ENCODE results near the gene LAMC3.

LAMC3 gene

DNA sequence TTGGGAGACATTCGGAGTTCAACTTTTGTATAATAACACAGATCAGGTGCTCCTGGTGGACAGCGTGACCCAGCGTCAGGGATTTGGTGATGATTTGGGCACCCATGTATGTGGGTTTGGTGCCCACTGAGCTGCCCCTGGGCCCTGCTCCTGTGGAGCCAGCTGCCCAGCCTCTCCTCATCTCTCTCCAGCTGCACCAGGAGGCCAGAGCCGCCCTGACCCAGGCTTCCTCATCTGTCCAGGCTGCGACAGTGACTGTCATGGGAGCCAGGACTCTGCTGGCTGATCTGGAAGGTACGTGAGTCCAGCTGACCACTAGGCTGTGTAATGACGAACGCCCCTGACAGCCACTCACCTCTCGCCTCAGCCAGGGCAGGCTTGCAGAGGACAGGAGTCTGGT is 72.9 kb downstream of the LAMC3 start:
- FAIRE-seq (no peak), DNase-seq (ENCODE audit: insufficient read length, low spot score) (no peak)
- no peak for TF ChIP-seq POLR2A (IDR thresholded peaks at IDR 0.05; ENCODE audit: low read depth, low read length)

DNA sequence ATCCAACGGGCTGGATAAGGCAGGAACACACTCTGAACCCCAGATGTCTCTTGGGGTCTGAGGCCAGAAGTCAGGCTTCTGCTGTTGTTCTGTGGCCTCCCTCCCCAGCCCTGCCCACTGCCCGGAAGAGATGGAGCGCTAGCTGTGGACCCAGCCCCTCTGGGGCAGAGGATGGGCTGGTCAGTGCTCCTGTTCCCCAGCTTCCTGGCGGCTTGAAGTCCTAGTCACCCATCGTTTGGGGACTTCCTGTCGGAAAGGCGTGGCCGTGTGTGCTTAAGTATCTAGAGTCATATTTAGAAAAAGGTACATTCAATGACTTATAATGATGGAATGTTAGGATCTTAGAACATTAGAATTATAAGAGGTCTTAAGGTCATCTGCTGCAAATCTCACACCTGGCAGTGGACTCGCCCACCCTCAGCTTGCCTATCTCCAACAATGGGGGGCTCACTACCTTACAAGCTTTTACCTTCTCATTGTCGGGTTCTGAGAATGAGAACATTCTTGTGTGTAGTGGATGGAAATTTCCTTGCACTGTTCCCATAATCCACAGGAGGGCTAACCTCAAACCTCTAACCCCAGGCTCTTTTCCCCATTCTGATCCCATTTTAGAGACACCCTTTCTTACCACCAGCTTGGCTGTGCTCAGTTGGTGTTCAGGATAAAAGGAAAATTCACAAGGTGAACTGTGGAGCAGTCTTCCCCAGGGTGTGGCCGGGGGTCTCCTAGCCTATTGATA is 74.0 kb downstream of the LAMC3 start:
- DNase-seq (ENCODE audit: insufficient read length, low spot score) = no peak
- no peak for FAIRE-seq
- no peak for TF ChIP-seq POLR2A (IDR thresholded peaks at IDR 0.05; ENCODE audit: low read depth, low read length)

DNA sequence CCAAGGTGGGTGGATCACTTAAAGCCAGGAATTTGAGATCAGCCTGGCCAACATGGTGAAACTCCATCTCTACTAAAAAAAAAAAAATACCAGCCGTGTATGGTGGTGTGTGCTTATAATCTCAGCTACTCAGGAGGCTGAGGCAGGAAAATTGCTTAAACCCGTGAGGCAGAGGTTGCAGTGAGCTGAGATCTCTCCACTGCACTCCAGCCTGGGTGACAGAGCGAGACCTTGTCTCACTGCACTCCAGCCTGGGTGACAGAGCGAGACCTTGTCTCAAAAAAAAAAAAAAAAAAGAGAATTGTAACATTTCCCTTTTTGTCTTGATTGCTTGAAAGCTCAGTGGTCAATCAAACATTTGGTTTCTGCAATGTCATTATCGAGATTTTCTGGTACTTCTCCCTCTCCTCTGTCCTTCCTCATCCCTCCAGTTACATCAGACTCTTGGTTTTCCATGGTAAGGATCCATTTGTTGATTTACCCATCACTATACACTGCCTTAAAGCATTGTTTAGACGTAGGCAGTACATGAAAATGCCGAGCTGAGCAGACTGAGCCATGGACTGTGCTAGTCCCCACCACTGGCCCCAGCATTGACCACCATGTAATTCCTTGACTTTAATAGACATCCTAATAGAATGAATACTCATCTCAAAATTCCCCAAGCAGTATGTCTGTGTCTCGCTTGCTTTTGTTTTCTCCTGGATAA is 75.8 kb downstream of the LAMC3 start:
- DNase-seq (ENCODE audit: insufficient read length, low spot score) (no peak), FAIRE-seq (no peak)
- TF ChIP-seq POLR2A (IDR thresholded peaks at IDR 0.05; ENCODE audit: low read depth, low read length) = no peak

DNA sequence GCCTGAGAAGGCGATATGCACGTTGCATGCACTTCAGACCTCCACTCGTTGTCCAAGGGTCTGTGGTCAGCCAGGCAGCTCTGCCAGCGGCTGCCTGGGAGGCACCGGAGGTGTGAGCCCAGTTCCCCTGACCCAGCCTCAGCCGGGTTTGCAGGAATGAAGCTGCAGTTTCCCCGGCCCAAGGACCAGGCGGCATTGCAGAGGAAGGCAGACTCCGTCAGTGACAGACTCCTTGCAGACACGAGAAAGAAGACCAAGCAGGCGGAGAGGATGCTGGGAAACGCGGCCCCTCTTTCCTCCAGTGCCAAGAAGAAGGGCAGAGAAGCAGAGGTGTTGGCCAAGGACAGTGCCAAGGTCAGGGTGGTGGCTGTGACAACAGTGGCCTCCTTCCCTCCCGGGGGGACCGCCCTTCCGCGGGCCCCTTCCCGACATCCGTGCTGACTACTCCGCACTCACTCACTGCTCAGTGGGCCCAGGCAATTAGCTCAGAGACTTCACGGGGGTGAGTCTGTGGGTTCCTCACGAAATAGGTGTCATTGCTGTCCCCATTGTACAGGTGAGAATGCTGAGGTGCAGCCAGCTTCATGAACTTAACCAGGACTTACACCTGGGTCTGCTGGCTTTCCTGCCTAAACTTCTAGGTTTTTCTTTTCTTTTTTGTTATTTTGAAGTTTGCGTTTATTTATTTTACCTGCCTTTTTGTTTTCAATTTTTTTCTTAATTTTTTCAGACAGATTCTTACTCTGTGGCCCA is 76.6 kb downstream of the LAMC3 start:
- no peak for TF ChIP-seq POLR2A (IDR thresholded peaks at IDR 0.05; ENCODE audit: low read depth, low read length)
- no peak for DNase-seq (ENCODE audit: insufficient read length, low spot score)
- no peak for FAIRE-seq

DNA sequence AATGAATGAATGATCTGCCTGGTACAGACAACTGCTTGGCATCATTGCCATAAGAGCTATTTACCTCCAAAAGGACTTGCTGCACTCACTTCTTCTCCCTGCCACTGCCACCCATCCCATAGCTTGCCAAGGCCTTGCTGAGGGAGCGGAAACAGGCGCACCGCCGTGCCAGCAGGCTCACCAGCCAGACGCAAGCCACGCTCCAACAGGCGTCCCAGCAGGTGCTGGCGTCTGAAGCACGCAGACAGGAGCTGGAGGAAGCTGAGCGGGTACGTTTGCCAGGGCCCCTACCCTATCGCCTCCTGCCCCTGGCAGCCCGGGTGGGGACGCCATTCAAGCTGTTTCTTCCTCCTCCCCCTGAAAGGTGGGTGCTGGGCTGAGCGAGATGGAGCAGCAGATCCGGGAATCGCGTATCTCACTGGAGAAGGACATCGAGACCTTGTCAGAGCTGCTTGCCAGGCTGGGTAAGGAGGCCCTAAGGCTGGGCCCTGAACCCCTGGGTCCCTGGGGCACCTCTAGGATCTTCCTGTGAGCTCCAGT is 78.5 kb downstream of the LAMC3 start:
- DNase-seq (ENCODE audit: insufficient read length, low spot score) (no peak), FAIRE-seq (no peak)
- TF ChIP-seq POLR2A (IDR thresholded peaks at IDR 0.05; ENCODE audit: low read depth, low read length) = no peak

DNA sequence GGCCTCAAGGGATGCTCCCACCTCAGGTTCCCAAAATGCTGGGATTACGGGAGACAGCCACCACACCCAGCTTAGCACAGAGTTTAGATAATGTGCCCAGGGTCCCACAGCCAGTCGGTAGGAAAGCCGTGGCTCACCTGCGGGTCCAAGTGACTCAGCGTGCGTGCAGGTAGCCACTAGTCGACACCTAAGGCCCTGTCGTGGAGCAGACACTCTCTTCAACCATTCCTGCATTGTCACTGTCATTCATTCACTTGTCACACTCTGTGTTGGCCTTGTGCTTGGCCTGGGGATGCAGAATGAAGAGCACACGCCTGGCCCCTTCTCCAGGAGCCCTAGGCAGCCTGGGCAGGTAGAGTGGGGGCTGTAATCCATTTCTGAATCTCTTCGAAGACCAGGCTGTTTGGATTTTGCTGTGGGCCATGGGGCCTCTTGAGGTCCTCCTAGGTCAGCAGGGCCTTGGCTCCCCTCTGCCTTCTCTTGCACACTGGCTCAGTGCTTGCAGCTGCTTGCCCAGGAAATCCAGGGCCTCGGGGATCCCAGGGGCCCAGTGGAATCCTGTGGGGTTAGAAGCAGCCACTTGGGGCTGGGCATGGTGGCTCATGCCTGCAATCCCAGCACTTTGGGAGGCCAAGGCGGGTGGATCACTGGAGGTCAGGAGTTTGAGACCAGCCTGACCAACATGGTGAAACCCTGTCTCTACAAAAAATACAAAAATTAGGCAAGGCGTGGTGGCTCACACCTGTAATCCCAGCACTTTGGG is 81.2 kb downstream of the LAMC3 start:
- FAIRE-seq (no peak), DNase-seq (ENCODE audit: insufficient read length, low spot score) (no peak)
- TF ChIP-seq POLR2A (IDR thresholded peaks at IDR 0.05; ENCODE audit: low read depth, low read length) = no peak

DNA sequence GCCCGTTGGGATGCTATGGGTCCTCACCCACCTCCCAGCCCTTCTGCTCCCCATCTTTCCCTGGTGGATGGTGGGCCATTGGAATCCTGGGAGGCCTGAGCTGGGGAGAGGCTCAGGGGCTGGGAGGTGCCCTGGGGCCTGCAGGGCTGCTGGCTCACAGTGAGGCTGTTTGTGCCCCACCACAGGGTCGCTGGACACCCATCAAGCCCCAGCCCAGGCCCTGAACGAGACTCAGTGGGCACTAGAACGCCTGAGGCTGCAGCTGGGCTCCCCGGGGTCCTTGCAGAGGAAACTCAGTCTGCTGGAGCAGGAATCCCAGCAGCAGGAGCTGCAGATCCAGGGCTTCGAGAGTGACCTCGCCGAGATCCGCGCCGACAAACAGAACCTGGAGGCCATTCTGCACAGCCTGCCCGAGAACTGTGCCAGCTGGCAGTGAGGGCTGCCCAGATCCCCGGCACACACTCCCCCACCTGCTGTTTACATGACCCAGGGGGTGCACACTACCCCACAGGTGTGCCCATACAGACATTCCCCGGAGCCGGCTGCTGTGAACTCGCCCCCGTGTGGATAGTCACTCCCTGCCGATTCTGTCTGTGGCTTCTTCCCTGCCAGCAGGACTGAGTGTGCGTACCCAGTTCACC is 82.5 kb downstream of the LAMC3 start:
- DNase-seq (ENCODE audit: insufficient read length, low spot score) (no peak), FAIRE-seq (no peak)
- TF ChIP-seq POLR2A (IDR thresholded peaks at IDR 0.05; ENCODE audit: low read depth, low read length) = no peak

DNA sequence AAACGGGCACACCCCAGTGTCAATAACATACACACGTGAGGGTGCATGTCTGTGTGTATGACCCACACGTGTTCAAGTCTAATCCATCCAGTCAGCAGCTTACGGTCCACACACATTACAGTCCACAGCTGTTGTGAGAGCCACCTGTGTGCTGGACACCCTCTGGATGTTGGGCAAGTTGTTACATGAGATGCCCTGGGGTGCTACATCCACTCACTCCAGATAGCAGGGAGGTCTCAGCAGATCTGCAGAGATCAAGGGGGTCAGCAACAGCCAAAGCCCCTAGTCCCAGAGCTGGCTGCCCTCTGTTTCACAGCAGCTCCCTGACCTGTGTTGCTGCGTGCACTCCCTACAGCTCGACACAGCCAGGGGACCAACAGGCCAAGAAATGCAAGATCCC is 83.1 kb downstream of the LAMC3 start:
- DNase-seq (ENCODE audit: insufficient read length, low spot score) (no peak), FAIRE-seq (no peak)
- no peak for TF ChIP-seq POLR2A (IDR thresholded peaks at IDR 0.05; ENCODE audit: low read depth, low read length)

DNA sequence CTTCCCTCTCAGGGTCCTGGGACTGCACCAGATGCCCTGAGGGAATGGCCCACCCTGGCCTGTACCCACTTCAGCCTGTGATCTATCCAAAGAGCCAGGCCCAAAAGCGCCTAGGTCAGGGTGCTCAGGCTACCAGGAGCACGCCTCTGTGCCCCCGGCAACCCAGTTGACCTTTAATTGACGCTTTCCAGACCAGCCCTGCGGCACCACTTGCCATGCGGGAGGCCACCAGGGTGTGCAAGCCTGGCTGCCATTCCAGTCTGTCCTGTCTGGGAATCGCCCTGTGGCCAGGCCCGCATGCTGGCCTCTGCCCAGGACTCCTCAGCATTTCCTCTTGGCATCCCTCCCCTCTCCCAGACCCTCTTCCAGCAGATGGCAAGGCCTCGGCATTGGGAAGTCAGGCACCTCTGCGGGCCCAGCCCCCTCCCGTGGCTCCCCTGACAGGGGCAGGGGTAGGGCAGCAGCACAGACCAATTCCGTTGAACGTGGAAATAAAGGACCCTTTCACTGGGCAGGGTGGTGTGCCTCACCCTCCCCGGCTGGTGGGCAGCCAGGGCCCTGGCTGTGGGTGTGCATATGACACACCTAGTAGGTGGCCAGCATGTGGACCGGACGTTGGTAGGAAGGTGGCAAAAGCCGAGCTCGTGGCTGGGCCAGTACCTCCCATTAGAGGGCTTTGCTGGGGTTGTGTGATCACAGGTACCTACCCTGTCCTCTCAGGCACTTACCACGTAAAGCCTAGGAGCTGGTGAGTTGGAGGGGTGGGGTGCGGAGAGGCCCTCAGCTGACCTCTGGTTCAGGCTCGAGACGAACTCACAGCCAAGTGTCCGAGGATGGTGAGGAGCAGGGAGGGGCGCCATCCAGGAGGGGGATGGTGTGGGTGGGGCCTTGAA is 83.8 kb downstream of the LAMC3 start:
- FAIRE-seq = no peak

DNA sequence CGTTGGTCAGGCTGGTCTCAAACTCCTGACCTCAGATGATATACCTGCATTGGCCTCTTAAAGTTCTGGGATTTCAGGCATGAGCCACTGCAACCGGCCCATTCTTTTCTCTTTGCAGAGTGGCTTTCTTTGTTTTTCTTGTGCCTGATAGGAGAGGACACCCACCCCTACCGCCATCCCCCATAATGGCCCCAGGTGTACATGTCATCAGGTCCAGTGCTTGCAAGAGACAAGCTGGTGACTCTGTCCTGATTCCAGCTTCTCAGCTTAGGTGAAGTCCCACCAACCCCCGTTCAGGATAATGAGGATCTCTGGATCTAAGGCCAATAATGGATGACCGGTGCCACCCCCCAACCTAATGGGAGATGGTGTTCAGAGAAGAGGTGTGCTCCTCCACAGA is 85.0 kb downstream of the LAMC3 start:
- DNase-seq (ENCODE audit: insufficient read length, low spot score) = no peak
- no peak for TF ChIP-seq POLR2A (IDR thresholded peaks at IDR 0.05; ENCODE audit: low read depth, low read length)
- FAIRE-seq = no peak

More for the DNA sequence above, 83.8 kb downstream of the LAMC3 start:
- TF ChIP-seq POLR2A (IDR thresholded peaks at IDR 0.05; ENCODE audit: low read depth, low read length) = no peak
- no peak for DNase-seq (ENCODE audit: insufficient read length, low spot score)

DNA sequence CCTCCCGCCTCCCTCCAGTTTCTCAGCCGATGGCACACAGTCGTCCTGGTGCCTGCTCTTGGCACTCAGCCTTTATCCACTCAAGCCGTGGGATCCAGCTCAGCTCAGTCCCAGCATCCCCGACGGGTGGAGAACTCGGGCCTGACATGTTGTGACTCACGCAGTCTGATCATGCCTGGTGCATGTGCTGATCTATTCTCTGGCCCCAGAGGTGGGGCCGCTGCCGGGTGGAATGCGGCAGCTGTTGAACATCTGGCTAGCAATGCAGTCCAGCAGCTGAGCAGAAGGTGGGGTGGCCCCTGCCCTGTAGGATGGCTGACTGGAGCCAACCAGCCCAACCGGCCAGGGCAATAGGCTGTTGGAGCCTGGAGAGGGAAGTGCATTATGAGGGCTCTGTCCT is 85.6 kb downstream of the LAMC3 start:
- no peak for TF ChIP-seq POLR2A (IDR thresholded peaks at IDR 0.05; ENCODE audit: low read depth, low read length)
- FAIRE-seq = no peak
- no peak for DNase-seq (ENCODE audit: insufficient read length, low spot score)

DNA sequence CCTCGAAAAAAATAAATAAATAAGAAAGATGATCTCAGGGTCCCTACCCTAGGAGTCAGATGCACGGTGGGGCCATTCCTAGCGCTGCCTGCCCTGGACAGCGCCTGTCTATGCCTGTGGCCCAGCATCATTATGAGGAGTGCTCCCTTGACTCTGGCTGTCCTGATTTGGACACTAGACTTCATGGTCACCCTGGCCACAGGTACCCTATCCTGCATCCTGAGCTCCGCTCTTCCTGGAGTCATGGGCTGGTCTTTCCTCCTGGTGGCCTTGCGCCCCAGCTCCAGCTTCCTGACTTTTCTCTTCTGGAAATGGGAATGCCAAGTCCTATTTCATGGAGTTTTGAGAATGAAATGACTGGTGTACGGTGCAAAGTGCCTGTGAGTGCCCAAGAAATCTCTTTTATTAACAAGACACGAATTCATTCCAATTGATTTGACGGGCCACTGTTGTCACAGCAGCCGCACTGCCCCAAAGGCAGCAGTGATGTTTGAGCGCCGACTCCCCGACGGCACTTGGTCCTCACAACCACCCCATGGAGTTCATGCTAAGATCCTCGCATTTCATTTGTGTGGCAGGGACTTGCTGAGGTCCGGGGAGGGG is 86.8 kb downstream of the LAMC3 start:
- FAIRE-seq (no peak), DNase-seq (ENCODE audit: insufficient read length, low spot score) (no peak)
- TF ChIP-seq POLR2A (IDR thresholded peaks at IDR 0.05; ENCODE audit: low read depth, low read length) = no peak
